IMR-90 (cell line): ENCODE data around the gene ABHD17C. TPM values are rescaled to one million over a fixed set of nuclear protein-coding genes. Genes with fewer than 3 reads are reported as not detected.

ENCODE experiments used
- ATAC-seq: fragments of 200-7000 bp; cut with Tn5 transposase; 2 replicates; pipeline ENCODE4 v1.9.1; 2020; ENCODE audit warnings: low read depth, mild to moderate bottlenecking, moderate library complexity
- BruUV-seq: library from RNA; stranded (reverse); fragments of 400-500 nt; replicated peaks from 2 replicates; lab custom pipeline; 2021; lab: Mats Ljungman, UMichigan
- CTCF ChIA-PET: fragments of 300-600 bp; formaldehyde crosslinking; extraction: SDS; loops from one replicate; lab custom pipeline; 2021; ENCODE audit warnings: antibody characterized with exemption; lab: Yijun Ruan, JAX
- POLR2A ChIA-PET: fragments of 300-600 bp; sonication (Branson Sonifier 250); formaldehyde crosslinking; loops from one replicate; lab custom pipeline; 2022; ENCODE audit warnings: antibody characterized with exemption; ENCODE audit not compliant: unreplicated experiment; lab: Charles Lee
- DNase-seq: peaks from one replicate; pipeline ENCODE4 v3.0.0; 2013
- H2AFZ ChIP-seq: replicated peaks from 2 replicates; pipeline ENCODE3; 2013; ENCODE audit warnings: low read length, mild to moderate bottlenecking; ENCODE audit not compliant: poor library complexity
- H2AK5ac ChIP-seq: 2 replicates; pipeline ENCODE4 v1.6.1; 2013; ENCODE audit warnings: low read depth, low read length, inconsistent platforms
- H2AK9ac ChIP-seq: replicated peaks from 2 replicates; pipeline ENCODE3; 2013; ENCODE audit warnings: mild to moderate bottlenecking, low read depth, low read length, moderate library complexity; ENCODE audit not compliant: poor library complexity
- H2BK120ac ChIP-seq: 2 replicates; pipeline ENCODE4 v1.6.1; 2013; ENCODE audit warnings: low read depth, low read length, inconsistent platforms
- H2BK15ac ChIP-seq: 3 replicates; pipeline ENCODE4 v1.6.1; 2013; ENCODE audit warnings: low read depth, low read length, inconsistent platforms
- H2BK20ac ChIP-seq: 2 replicates; pipeline ENCODE4 v1.6.1; 2013; ENCODE audit warnings: low read depth, mild to moderate bottlenecking, inconsistent platforms, low read length, moderate library complexity
- H2BK5ac ChIP-seq: 2 replicates; pipeline ENCODE4 v1.6.1; 2013; ENCODE audit warnings: mild to moderate bottlenecking, low read depth, low read length, inconsistent platforms; ENCODE audit not compliant: poor library complexity, severe bottlenecking
- H3K14ac ChIP-seq: replicated peaks from 2 replicates; pipeline ENCODE4 v1.6.1; 2013; ENCODE audit warnings: low read depth, low read length, inconsistent platforms
- H3K18ac ChIP-seq: 2 replicates; pipeline ENCODE4 v1.6.1; 2013; ENCODE audit warnings: low read depth, low read length, control low read depth
- H3K23ac ChIP-seq: 2 replicates; pipeline ENCODE4 v1.6.1; 2013; ENCODE audit warnings: low read depth, low read length, inconsistent platforms
- H3K27ac ChIP-seq: 2 replicates; pipeline ENCODE4 v1.5.1; 2013; ENCODE audit warnings: mild to moderate bottlenecking, control low read depth, low read length; ENCODE audit not compliant: insufficient read depth
- H3K27me3 ChIP-seq: 2 replicates; pipeline ENCODE4 v1.6.1; 2013; ENCODE audit warnings: low read length; ENCODE audit not compliant: control insufficient read depth, insufficient read depth
- H3K36me3 ChIP-seq: 2 replicates; pipeline ENCODE4 v1.6.1; 2013; ENCODE audit warnings: low read length, mixed read lengths; ENCODE audit not compliant: control insufficient read depth, insufficient read depth
- H3K4ac ChIP-seq: 2 replicates; pipeline ENCODE4 v1.6.1; 2013; ENCODE audit warnings: low read depth, low read length, inconsistent platforms
- H3K4me1 ChIP-seq: 2 replicates; pipeline ENCODE4 v1.6.1; 2013; ENCODE audit warnings: low read length, mixed read lengths; ENCODE audit not compliant: control insufficient read depth, insufficient read depth
- H3K4me2 ChIP-seq: 2 replicates; pipeline ENCODE4 v1.6.1; 2013; ENCODE audit warnings: low read depth, mild to moderate bottlenecking, control low read depth, low read length, moderate library complexity
- H3K4me3 ChIP-seq: 2 replicates; pipeline ENCODE4 v1.5.1; 2013; ENCODE audit warnings: low read depth, mild to moderate bottlenecking, control low read depth, low read length, moderate library complexity; ENCODE audit not compliant: insufficient read depth
- H3K56ac ChIP-seq: 2 replicates; pipeline ENCODE4 v1.6.1; 2013; ENCODE audit warnings: low read length, inconsistent platforms; ENCODE audit not compliant: insufficient read depth; ENCODE audit errors: extremely low read depth
- H3K79me1 ChIP-seq, 2 experiments: 2 replicates each; pipeline ENCODE4 v1.6.1; 2013; ENCODE audit warnings: low read length in 2 of 2, inconsistent platforms in 1 of 2, low read depth in 1 of 2
- H3K9ac ChIP-seq: 2 replicates; pipeline ENCODE4 v1.6.1; 2013; ENCODE audit warnings: low read depth, low read length, control low read depth
- H3K9me1 ChIP-seq: 2 replicates; pipeline ENCODE4 v1.6.1; 2013; ENCODE audit warnings: low read length, inconsistent platforms; ENCODE audit not compliant: insufficient read depth
- H3K9me3 ChIP-seq: 2 replicates; pipeline ENCODE4 v1.6.1; 2013; ENCODE audit warnings: low read length; ENCODE audit not compliant: control insufficient read depth, insufficient read depth
- H4K20me1 ChIP-seq: 2 replicates; pipeline ENCODE4 v1.6.1; 2013; ENCODE audit warnings: low read length, inconsistent platforms; ENCODE audit not compliant: insufficient read depth
- H4K5ac ChIP-seq: 2 replicates; pipeline ENCODE4 v1.6.1; 2013; ENCODE audit warnings: mild to moderate bottlenecking, low read depth, low read length, control low read depth
- H4K8ac ChIP-seq, 2 experiments: 2 replicates each; pipeline ENCODE4 v1.6.1; 2013; ENCODE audit warnings: low read depth in 2 of 2, low read length in 2 of 2, control low read depth in 1 of 2, inconsistent platforms in 1 of 2
- H4K91ac ChIP-seq: 2 replicates; pipeline ENCODE4 v1.6.1; 2013; ENCODE audit warnings: low read depth, low read length, inconsistent platforms; ENCODE audit not compliant: insufficient read depth
- BHLHE40 ChIP-seq: fragments of 150-350 bp; IDR thresholded peaks from 2 replicates; pipeline ENCODE4 v1.6.1; 2016; ENCODE audit warnings: mild to moderate bottlenecking, low read depth, low read length
- CEBPB ChIP-seq: IDR thresholded peaks from 2 replicates; pipeline ENCODE4 v1.6.1; 2012; ENCODE audit warnings: low read depth, low read length, improper control_type of control experiment
- CHD1 ChIP-seq: IDR thresholded peaks from 2 replicates; pipeline ENCODE4 v1.6.1; 2012; ENCODE audit warnings: low read depth, low read length, improper control_type of control experiment
- CTCF ChIP-seq: conservative IDR thresholded peaks from 2 replicates; pipeline ENCODE4 v1.5.1; 2012; ENCODE audit warnings: mild to moderate bottlenecking, low read depth, low read length, improper control_type of control experiment
- ELK1 ChIP-seq: fragments of 150-350 bp; IDR thresholded peaks from 2 replicates; pipeline ENCODE4 v1.6.1; 2016; ENCODE audit warnings: low read depth, mild to moderate bottlenecking, low read length, moderate library complexity, borderline replicate concordance
- FOS ChIP-seq: fragments of 150-350 bp; IDR thresholded peaks from 2 replicates; pipeline ENCODE4 v1.6.1; 2016; ENCODE audit warnings: low read depth, low read length
- MAFK ChIP-seq: IDR thresholded peaks from 2 replicates; pipeline ENCODE4 v1.6.1; 2012; ENCODE audit warnings: low read depth, low read length, improper control_type of control experiment
- MAZ ChIP-seq: IDR thresholded peaks from 2 replicates; pipeline ENCODE4 v1.6.1; 2012; ENCODE audit warnings: low read depth, mild to moderate bottlenecking, low read length, improper control_type of control experiment, moderate library complexity, borderline replicate concordance
- MXI1 ChIP-seq: IDR thresholded peaks from 2 replicates; pipeline ENCODE4 v1.6.1; 2012; ENCODE audit warnings: low read depth, mild to moderate bottlenecking, low read length, moderate library complexity, borderline replicate concordance
- NFE2L2 ChIP-seq: fragments of 150-350 bp; IDR thresholded peaks from 2 replicates; pipeline ENCODE4 v1.6.1; 2016; ENCODE audit warnings: low read depth, mild to moderate bottlenecking, low read length
- POLR2A ChIP-seq: IDR thresholded peaks from 2 replicates; pipeline ENCODE4 v1.6.1; 2012; ENCODE audit warnings: mild to moderate bottlenecking, low read depth, low read length
- RAD21 ChIP-seq: IDR thresholded peaks from 2 replicates; pipeline ENCODE4 v1.6.1; 2012; ENCODE audit warnings: low read length, improper control_type of control experiment
- RCOR1 ChIP-seq: IDR thresholded peaks from 2 replicates; pipeline ENCODE4 v1.6.1; 2012; ENCODE audit warnings: mild to moderate bottlenecking, low read length, improper control_type of control experiment; ENCODE audit not compliant: insufficient replicate concordance
- RFX5 ChIP-seq: IDR thresholded peaks from 2 replicates; pipeline ENCODE4 v1.8.0; 2012; ENCODE audit warnings: low read depth, mild to moderate bottlenecking, low read length, moderate library complexity
- SMC3 ChIP-seq: fragments of 150-350 bp; IDR thresholded peaks from 2 replicates; pipeline ENCODE4 v1.6.1; 2016; ENCODE audit warnings: low read depth, mild to moderate bottlenecking, antibody characterized with exemption, low read length, moderate library complexity
- USF2 ChIP-seq: fragments of 150-350 bp; IDR thresholded peaks from 2 replicates; pipeline ENCODE4 v1.6.1; 2017; ENCODE audit warnings: mild to moderate bottlenecking, antibody characterized with exemption, low read length, low read depth
- WGBS, 2 experiments: methylation state at CpG; one replicate each; pipeline versions ENCODE4 v1.1.5 to v1.1.7; 2013; ENCODE audit warnings: missing lambda C conversion rate in 2 of 2; ENCODE audit not compliant: insufficient read length in 1 of 2; ENCODE audit errors: extremely low coverage in 2 of 2; 5-methylcytosine and 5-hydroxymethylcytosine counted together
- dilution Hi-C: fragments of 300-500 bp; cut with HindIII; formaldehyde crosslinking; loops from one replicate; pipeline ENCODE4 v1.14.3; 2018; ENCODE audit warnings: low sequenced_read_pairs; ENCODE audit not compliant: unreplicated experiment
- in situ Hi-C: fragments of 300-500 bp; cut with MboI; formaldehyde crosslinking; loops from 3 replicates; pipeline ENCODE4 v1.14.3; 2019; ENCODE audit warnings: low sequenced_read_pairs, inconsistent platforms, mixed read lengths
- intact Hi-C: fragments of 100-400 bp; cut with micrococcal nuclease; formaldehyde crosslinking; loops from 2 replicates; pipeline ENCODE4 v1.10.0; 2022
- polyA plus RNA-seq, 3 experiments: library from polyadenylated mRNA; depleted of rRNA; stranded (reverse); fragments of >200 nt; gene quantifications; 2 replicates each; pipeline ENCODE4 v1.2.3, GENCODE V29; 2012; ENCODE audit warnings: low replicate concordance in 1 of 3
- total RNA-seq: library from RNA; depleted of rRNA; stranded (reverse); fragments of >200 nt; gene quantifications from 2 replicates; pipeline ENCODE4 v1.2.3, GENCODE V29; 2012

Gene ABHD17C
- total and polyA plus RNA-seq, 2 of the 4 experiments (the other 2 are of a cell fraction): 5.4 to 10.3 TPM

GRCh38 chr15:80701676-80702311 lies 6.7 kb downstream of the ABHD17C start:
- H3K4ac ChIP-seq: no peak overlapping the region; the same call in 1 of the 2 replicates
- no peak overlapping the region for H2BK20ac ChIP-seq
- H3K27me3 ChIP-seq: no peaks in the 10 kb centered on the region
- H3K23ac ChIP-seq: peak overlapping the region; percentile 29; the same call in 1 of the 2 replicates
- no peak overlapping the region for H3K27ac ChIP-seq
- H2AFZ ChIP-seq: no peak overlapping the region
- H2AK5ac ChIP-seq: no peak overlapping the region
- no peak overlapping the region for H3K14ac ChIP-seq
- no peak overlapping the region for H3K18ac ChIP-seq
- H4K5ac ChIP-seq: no peak overlapping the region
- no peak overlapping the region for H4K8ac ChIP-seq
- H3K79me1 ChIP-seq: peaks cover 57 to 95% of the 10 kb centered on the region in 2 experiments
- in situ Hi-C loops (no loop called here), dilution Hi-C loops (no loop called here), intact Hi-C loops (no loop called here)
- H3K9me3 ChIP-seq: no peaks in the 10 kb centered on the region
- H3K9ac ChIP-seq: no peak overlapping the region
- ATAC-seq: no peak
- H3K4me1 ChIP-seq: peaks cover 23% of the 10 kb centered on the region
- ChIA-PET CTCF (no interaction called here), POLR2A (no interaction called here)
- H2BK120ac ChIP-seq: no peak overlapping the region
- H3K4me3 ChIP-seq: no peak overlapping the region
- peaks cover 24% of the 10 kb centered on the region for H3K9me1 ChIP-seq
- H2BK5ac ChIP-seq: no peak overlapping the region
- H3K36me3 ChIP-seq: peaks cover 11% of the 10 kb centered on the region
- no peak overlapping the region for H3K4me2 ChIP-seq
- BruUV-seq: no TSS peak
- no peak for DNase-seq
- no peak overlapping the region for H3K56ac ChIP-seq
- 100% methylated on average over 3 of the region's 7 CpGs; no CpG with 5 or more reads in 1 of the 2 experiments for WGBS, 2 experiments
- peaks cover 91% of the 10 kb centered on the region for H4K20me1 ChIP-seq
- no peak overlapping the region for H2AK9ac ChIP-seq
- H2BK15ac ChIP-seq: no peak overlapping the region
- no peak overlapping the region; the same call in 1 of the 2 replicates for H4K91ac ChIP-seq
- no peak for TF ChIP-seq BHLHE40
- TF ChIP-seq RCOR1: no peak
- no peak for TF ChIP-seq FOS
- no peak for TF ChIP-seq RFX5
- TF ChIP-seq MXI1: no peak
- TF ChIP-seq USF2: no peak
- TF ChIP-seq CTCF: no peak
- TF ChIP-seq ELK1: no peak
- TF ChIP-seq MAZ: no peak
- TF ChIP-seq MAFK: no peak
- no peak for TF ChIP-seq SMC3
- no peak for TF ChIP-seq POLR2A
- no peak for TF ChIP-seq CEBPB
- no peak for TF ChIP-seq NFE2L2
- no peak for TF ChIP-seq RAD21
- no peak for TF ChIP-seq CHD1
